ENCODE results near the gene COG5. TPM values are rescaled to one million over a fixed set of nuclear protein-coding genes. Genes with fewer than 3 reads are reported as not detected.

COG5 gene
- total RNA-seq, 1 experiment from 2014 or later: 29.1 TPM

DNA sequence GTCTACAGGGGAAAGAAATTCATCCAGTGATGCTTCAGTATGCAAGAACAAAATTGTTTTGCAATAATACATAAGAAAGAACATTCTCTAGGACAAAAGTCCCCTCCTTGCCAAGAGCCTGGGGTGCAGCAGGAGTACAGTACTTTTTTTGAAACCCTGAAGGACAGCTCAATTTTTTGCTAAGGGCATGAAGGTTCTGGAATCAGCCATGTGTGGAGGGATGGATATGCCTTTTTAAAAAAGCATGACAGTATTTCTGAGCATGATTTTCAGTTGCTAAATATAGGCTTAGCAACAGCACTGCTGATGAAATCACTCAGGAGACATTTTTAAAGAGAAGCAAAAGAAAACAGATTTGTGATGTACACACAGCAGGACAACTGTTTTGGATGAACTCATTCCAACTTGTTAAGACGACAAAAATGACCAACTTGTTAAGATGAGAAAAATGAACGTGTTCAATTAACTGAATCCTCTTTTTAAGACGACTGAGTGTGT lies 355.6 kb downstream of the COG5 start:
- Histone ChIP-seq H3K4me1 (ENCODE audit: control insufficient read depth, insufficient read depth, low read length) (no peaks in the 10 kb centered on the region), H3K9me3 (ENCODE audit: control insufficient read depth, insufficient read depth, low read depth, low read length) (no peaks in the 10 kb centered on the region), H3K27me3 (ENCODE audit: control insufficient read depth, insufficient read depth, low read length) (no peaks in the 10 kb centered on the region), H3K27ac (ENCODE audit: low read length) (no peak overlapping the region), H3K4me3 (ENCODE audit: low read depth in 2 of 2, low read length in 2 of 2) (no peak overlapping the region), H3K36me3 (ENCODE audit: control insufficient read depth, insufficient read depth, low read length) (0 out of 2 replicates have a peak, but pooled peaks cover 4% of the 10 kb centered on the region)
- intact Hi-C loops (cut with micrococcal nuclease; ENCODE audit: unreplicated experiment) (loop anchor here (10.0 kb wide), 1 partner anchor 667 kb away; no protein-coding TSS in a partner anchor), in situ Hi-C loops (cut with HindIII; ENCODE audit: low pct_unique_long_range_greater_than_20kb, low sequenced_read_pairs) (no loop called here)
- no peak for ATAC-seq
- CTCF ChIA-PET: no interaction called here
- POLR2A ChIA-PET: no interaction called here
- DNase-seq (ENCODE audit: low read depth, low spot score): no peak
- TF ChIP-seq TCF7L2 (IDR thresholded peaks at IDR 0.05; ENCODE audit: low read depth, low read length) (no peak), SIN3A (IDR thresholded peaks at IDR 0.05; ENCODE audit: borderline replicate concordance, insufficient read depth, low read depth, low read length) (no peak), POLR2AphosphoS5 (IDR thresholded peaks at IDR 0.05; ENCODE audit: low read depth, low read length) (no peak)
- TF ChIP-seq, protein P1, sequence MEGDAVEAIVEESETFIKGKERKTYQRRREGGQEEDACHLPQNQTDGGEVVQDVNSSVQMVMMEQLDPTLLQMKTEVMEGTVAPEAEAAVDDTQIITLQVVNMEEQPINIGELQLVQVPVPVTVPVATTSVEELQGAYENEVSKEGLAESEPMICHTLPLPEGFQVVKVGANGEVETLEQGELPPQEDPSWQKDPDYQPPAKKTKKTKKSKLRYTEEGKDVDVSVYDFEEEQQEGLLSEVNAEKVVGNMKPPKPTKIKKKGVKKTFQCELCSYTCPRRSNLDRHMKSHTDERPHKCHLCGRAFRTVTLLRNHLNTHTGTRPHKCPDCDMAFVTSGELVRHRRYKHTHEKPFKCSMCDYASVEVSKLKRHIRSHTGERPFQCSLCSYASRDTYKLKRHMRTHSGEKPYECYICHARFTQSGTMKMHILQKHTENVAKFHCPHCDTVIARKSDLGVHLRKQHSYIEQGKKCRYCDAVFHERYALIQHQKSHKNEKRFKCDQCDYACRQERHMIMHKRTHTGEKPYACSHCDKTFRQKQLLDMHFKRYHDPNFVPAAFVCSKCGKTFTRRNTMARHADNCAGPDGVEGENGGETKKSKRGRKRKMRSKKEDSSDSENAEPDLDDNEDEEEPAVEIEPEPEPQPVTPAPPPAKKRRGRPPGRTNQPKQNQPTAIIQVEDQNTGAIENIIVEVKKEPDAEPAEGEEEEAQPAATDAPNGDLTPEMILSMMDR (IDR thresholded peaks at IDR 0.05): no peak
- TF ChIP-seq, protein P2, sequence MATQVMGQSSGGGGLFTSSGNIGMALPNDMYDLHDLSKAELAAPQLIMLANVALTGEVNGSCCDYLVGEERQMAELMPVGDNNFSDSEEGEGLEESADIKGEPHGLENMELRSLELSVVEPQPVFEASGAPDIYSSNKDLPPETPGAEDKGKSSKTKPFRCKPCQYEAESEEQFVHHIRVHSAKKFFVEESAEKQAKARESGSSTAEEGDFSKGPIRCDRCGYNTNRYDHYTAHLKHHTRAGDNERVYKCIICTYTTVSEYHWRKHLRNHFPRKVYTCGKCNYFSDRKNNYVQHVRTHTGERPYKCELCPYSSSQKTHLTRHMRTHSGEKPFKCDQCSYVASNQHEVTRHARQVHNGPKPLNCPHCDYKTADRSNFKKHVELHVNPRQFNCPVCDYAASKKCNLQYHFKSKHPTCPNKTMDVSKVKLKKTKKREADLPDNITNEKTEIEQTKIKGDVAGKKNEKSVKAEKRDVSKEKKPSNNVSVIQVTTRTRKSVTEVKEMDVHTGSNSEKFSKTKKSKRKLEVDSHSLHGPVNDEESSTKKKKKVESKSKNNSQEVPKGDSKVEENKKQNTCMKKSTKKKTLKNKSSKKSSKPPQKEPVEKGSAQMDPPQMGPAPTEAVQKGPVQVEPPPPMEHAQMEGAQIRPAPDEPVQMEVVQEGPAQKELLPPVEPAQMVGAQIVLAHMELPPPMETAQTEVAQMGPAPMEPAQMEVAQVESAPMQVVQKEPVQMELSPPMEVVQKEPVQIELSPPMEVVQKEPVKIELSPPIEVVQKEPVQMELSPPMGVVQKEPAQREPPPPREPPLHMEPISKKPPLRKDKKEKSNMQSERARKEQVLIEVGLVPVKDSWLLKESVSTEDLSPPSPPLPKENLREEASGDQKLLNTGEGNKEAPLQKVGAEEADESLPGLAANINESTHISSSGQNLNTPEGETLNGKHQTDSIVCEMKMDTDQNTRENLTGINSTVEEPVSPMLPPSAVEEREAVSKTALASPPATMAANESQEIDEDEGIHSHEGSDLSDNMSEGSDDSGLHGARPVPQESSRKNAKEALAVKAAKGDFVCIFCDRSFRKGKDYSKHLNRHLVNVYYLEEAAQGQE (IDR thresholded peaks at IDR 0.05; ENCODE audit: insufficient read depth in 1 of 2, low read depth in 2 of 2, low read length in 1 of 2): no peak
- no TSS peak for BruUV-seq (replicated peaks)

DNA sequence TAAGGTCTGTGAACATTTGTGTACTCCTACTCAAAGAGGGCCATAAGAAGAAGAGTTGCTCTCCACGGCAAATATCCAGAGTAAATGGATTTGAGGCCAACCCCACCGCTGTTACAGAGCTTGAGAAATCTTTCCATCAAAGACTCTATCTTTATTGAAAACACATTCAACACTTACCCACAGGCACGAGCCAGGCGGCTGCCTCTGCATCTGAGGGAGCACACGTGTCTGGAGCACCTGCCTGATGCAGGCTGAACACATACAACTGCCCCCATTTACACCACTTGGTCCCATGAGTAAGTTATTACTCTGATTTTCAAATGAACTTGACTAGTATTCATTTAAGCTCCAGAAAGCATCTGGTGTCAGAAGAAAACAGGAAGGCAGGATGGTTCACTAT lies 356.3 kb downstream of the COG5 start:
- no peaks in the 10 kb centered on the region for H3K27me3 ChIP-seq (ENCODE audit: control insufficient read depth, insufficient read depth, low read length)
- POLR2A ChIA-PET: no interaction called here
- BruUV-seq (replicated peaks): no TSS peak
- H3K4me1 ChIP-seq (ENCODE audit: control insufficient read depth, insufficient read depth, low read length): no peaks in the 10 kb centered on the region
- no peak overlapping the region for H3K27ac ChIP-seq (ENCODE audit: low read length)
- no peak for DNase-seq (ENCODE audit: low read depth, low spot score)
- in situ Hi-C loops (cut with HindIII; ENCODE audit: low pct_unique_long_range_greater_than_20kb, low sequenced_read_pairs): no loop called here
- no peaks in the 10 kb centered on the region for H3K9me3 ChIP-seq (ENCODE audit: control insufficient read depth, insufficient read depth, low read depth, low read length)
- intact Hi-C loops (cut with micrococcal nuclease; ENCODE audit: unreplicated experiment): loop anchor here (10.0 kb wide), 1 partner anchor 667 kb away; no protein-coding TSS in a partner anchor
- CTCF ChIA-PET: no interaction called here
- H3K36me3 ChIP-seq (ENCODE audit: control insufficient read depth, insufficient read depth, low read length): 0 out of 2 replicates have a peak, but pooled peaks cover 4% of the 10 kb centered on the region
- TF ChIP-seq, protein P2 (IDR thresholded peaks at IDR 0.05; ENCODE audit: insufficient read depth in 1 of 2, low read depth in 2 of 2, low read length in 1 of 2): no peak
- TF ChIP-seq, protein P1 (IDR thresholded peaks at IDR 0.05): no peak
- TF ChIP-seq TCF7L2 (IDR thresholded peaks at IDR 0.05; ENCODE audit: low read depth, low read length) (no peak), POLR2AphosphoS5 (IDR thresholded peaks at IDR 0.05; ENCODE audit: low read depth, low read length) (no peak), SIN3A (IDR thresholded peaks at IDR 0.05; ENCODE audit: borderline replicate concordance, insufficient read depth, low read depth, low read length) (no peak)
- no peak overlapping the region for H3K4me3 ChIP-seq (ENCODE audit: low read depth in 2 of 2, low read length in 2 of 2)
- ATAC-seq: no peak
